WTC11 (cell line): Measurements from ENCODE around the gene ANGEL2. TPM values are rescaled to one million over a fixed set of nuclear protein-coding genes. Genes with fewer than 3 reads are reported as not detected.

Experiments
- ATAC-seq: fragments of 200-7000 bp; cut with Tn5 transposase; 2 replicates; pipeline ENCODE4 v1.10.0; 2021; ENCODE audit warnings: mild to moderate bottlenecking, moderate library complexity
- CTCF ChIA-PET: fragments of 300-600 bp; sonication (Branson Sonifier 250); formaldehyde crosslinking; loops from one replicate; lab custom pipeline; 2021; ENCODE audit warnings: antibody characterized with exemption; lab: Charles Lee
- POLR2A ChIA-PET: fragments of 350-600 bp; sonication (Branson Sonifier 250); formaldehyde crosslinking; loops from one replicate; lab custom pipeline; 2021; ENCODE audit warnings: antibody characterized with exemption; lab: Charles Lee
- DNase-seq: peaks from one replicate; pipeline ENCODE4 v3.0.0; 2021; ENCODE audit warnings: low spot score
- H3K27ac Mint-ChIP-seq: 2 replicates; pipeline ENCODE4 v1.8.0; 2021; ENCODE audit warnings: mixed read lengths
- H3K27me3 Mint-ChIP-seq: 2 replicates; pipeline ENCODE4 v1.8.0; 2021; ENCODE audit warnings: low read depth, mild to moderate bottlenecking, moderate library complexity, mixed read lengths
- H3K36me3 Mint-ChIP-seq: 2 replicates; pipeline ENCODE4 v1.8.0; 2021; ENCODE audit warnings: mixed read lengths
- H3K4me1 Mint-ChIP-seq: 2 replicates; pipeline ENCODE4 v1.8.0; 2022; ENCODE audit warnings: mixed read lengths
- H3K4me3 Mint-ChIP-seq: 2 replicates; pipeline ENCODE4 v1.8.0; 2021; ENCODE audit warnings: mild to moderate bottlenecking, moderate library complexity, mixed read lengths
- H3K9me3 Mint-ChIP-seq: 2 replicates; pipeline ENCODE4 v1.8.0; 2021; ENCODE audit warnings: mixed read lengths
- AR ChIP-seq: fragments of 250-450 bp; sonication (Bioruptor Pico); IDR thresholded peaks from 2 replicates; pipeline ENCODE4 v1.9.0; 2021; ENCODE audit warnings: mild to moderate bottlenecking
- ATF6 ChIP-seq: sonication (generic); formaldehyde crosslinking; IDR thresholded peaks from 2 replicates; pipeline ENCODE4 v1.8.1; 2023; ENCODE audit warnings: mild to moderate bottlenecking, missing genetic modification reagents
- CBFB ChIP-seq: sonication (generic); formaldehyde crosslinking; IDR thresholded peaks from 2 replicates; pipeline ENCODE4 v1.8.1; 2022; ENCODE audit warnings: mild to moderate bottlenecking, low read depth, missing genetic modification reagents
- EMX1 ChIP-seq: fragments of 250-450 bp; sonication (Bioruptor Pico); IDR thresholded peaks from 2 replicates; pipeline ENCODE4 v1.8.0; 2021; ENCODE audit warnings: mild to moderate bottlenecking
- ESRRA ChIP-seq: sonication (generic); formaldehyde crosslinking; IDR thresholded peaks from 2 replicates; pipeline ENCODE4 v1.8.1; 2022; ENCODE audit warnings: mild to moderate bottlenecking, missing genetic modification reagents, borderline replicate concordance
- GRHL2 ChIP-seq: fragments of 250-450 bp; sonication (Bioruptor Pico); IDR thresholded peaks from 2 replicates; pipeline ENCODE4 v1.8.0; 2022; ENCODE audit warnings: mild to moderate bottlenecking, moderate library complexity; ENCODE audit not compliant: insufficient replicate concordance, severe bottlenecking
- GTF2I ChIP-seq: fragments of 250-450 bp; sonication (Bioruptor Pico); conservative IDR thresholded peaks from 2 replicates; pipeline ENCODE4 v1.4.0; 2021; ENCODE audit warnings: mild to moderate bottlenecking
- HMGA2 ChIP-seq: fragments of 250-450 bp; sonication (Bioruptor Pico); IDR thresholded peaks from 2 replicates; pipeline ENCODE4 v1.4.0; 2021; ENCODE audit warnings: mild to moderate bottlenecking, moderate library complexity
- JAZF1 ChIP-seq: fragments of 250-450 bp; sonication (Bioruptor Pico); IDR thresholded peaks from 2 replicates; pipeline ENCODE4 v1.9.0; 2021; ENCODE audit warnings: moderate library complexity, mild to moderate bottlenecking, inconsistent platforms
- OVOL2 ChIP-seq: fragments of 250-450 bp; sonication (Bioruptor Pico); IDR thresholded peaks from 2 replicates; pipeline ENCODE4 v1.9.0; 2021; ENCODE audit warnings: mild to moderate bottlenecking, borderline replicate concordance
- RELA ChIP-seq: sonication (generic); formaldehyde crosslinking; IDR thresholded peaks from 2 replicates; pipeline ENCODE4 v1.8.1; 2022; ENCODE audit warnings: missing genetic modification reagents, mild to moderate bottlenecking, borderline replicate concordance
- RORB ChIP-seq: fragments of 250-450 bp; sonication (Bioruptor Pico); IDR thresholded peaks from 2 replicates; pipeline ENCODE4 v1.9.0; 2021; ENCODE audit warnings: mild to moderate bottlenecking
- SMAD3 ChIP-seq: sonication (generic); formaldehyde crosslinking; IDR thresholded peaks from 2 replicates; pipeline ENCODE4 v1.8.0; 2022; ENCODE audit warnings: missing genetic modification reagents, mild to moderate bottlenecking, borderline replicate concordance
- SMAD4 ChIP-seq: sonication (generic); formaldehyde crosslinking; IDR thresholded peaks from 2 replicates; pipeline ENCODE4 v1.8.0; 2022; ENCODE audit warnings: mild to moderate bottlenecking, missing genetic modification reagents
- SP1 ChIP-seq: sonication (generic); formaldehyde crosslinking; conservative IDR thresholded peaks from 2 replicates; pipeline ENCODE4 v1.8.1; 2022; ENCODE audit warnings: missing genetic modification reagents
- ZBTB21 ChIP-seq: sonication (generic); formaldehyde crosslinking; IDR thresholded peaks from 2 replicates; pipeline ENCODE4 v1.8.1; 2023; ENCODE audit warnings: mild to moderate bottlenecking, missing genetic modification reagents, borderline replicate concordance
- ZNF138 ChIP-seq: sonication (generic); formaldehyde crosslinking; conservative IDR thresholded peaks from 2 replicates; pipeline ENCODE4 v1.8.1; 2022; ENCODE audit warnings: mild to moderate bottlenecking, moderate library complexity, missing genetic modification reagents
- ZNF219 ChIP-seq: sonication (generic); formaldehyde crosslinking; IDR thresholded peaks from 2 replicates; pipeline ENCODE4 v1.8.0; 2023; ENCODE audit warnings: missing genetic modification reagents, mild to moderate bottlenecking, borderline replicate concordance
- total RNA-seq: library from RNA; stranded (reverse); gene quantifications from 3 replicates; pipeline ENCODE4 v1.2.3, GENCODE V29; 2021
- TF ChIP-seq, protein P1 (sequence below): fragments of 250-450 bp; sonication (Bioruptor Pico); IDR thresholded peaks from 2 replicates; pipeline ENCODE4 v1.9.0; 2021; ENCODE audit warnings: mild to moderate bottlenecking, borderline replicate concordance
- TF ChIP-seq, protein P2 (sequence below): sonication (generic); formaldehyde crosslinking; IDR thresholded peaks from 2 replicates; pipeline ENCODE4 v1.8.0; 2023; ENCODE audit warnings: missing genetic modification reagents

Gene ANGEL2
- total RNA-seq, 1 experiment from 2014 or later: 38.6 TPM

DNA sequence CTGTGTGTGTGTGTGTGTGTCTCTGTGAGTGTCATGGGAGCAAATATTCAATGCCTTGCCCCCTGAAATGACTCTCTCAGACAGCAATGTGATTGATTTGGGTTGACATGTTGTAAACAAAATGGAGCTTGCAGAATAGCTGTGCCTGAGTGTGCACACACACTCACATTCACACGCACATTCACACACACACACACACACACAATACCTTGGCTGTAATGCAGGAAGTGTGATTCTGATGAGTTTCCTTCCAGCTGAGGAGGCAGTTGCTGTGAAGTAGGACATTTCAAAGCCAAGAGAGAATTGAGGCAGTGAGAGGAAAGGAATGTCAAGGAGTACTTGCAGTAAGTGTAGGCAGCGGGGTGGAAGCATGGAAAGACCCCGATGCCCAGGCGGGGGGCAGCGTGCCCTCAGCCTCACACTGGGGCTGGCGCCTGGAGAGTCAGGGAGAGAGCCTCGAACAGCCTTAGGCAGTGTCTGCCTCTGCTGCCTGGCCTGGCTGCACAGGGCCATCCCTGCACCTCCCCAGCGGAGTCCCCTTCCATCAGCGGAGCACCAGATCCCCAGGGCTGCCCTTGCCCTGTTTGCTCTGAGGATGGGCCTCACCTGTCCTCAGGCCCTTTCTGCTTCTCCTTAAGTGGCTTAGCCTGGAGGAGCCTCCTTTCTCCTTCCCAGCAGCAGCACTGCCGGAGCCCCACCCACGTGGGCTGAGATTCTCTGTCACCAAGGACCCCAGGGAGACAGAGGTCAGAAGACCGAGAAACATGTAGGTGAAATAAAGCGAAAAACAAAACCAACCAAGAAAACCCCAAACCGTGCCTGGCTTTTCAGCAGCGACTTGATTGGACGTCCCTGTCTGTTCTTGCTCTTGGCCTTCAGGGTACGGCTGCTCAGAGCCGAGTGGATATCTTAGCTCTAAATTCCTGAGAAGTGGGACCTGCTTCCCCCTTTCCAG is 56.1 kb downstream of the ANGEL2 start (continued):
- TF ChIP-seq ATF6 (CRISPR knock-in tag) (no peak), GTF2I (CRISPR knock-in tag) (no peak), CBFB (no peak), AR (no peak), RELA (CRISPR knock-in tag) (no peak), RORB (CRISPR knock-in tag) (no peak), SMAD3 (no peak), HMGA2 (CRISPR knock-in tag) (no peak), ZBTB21 (no peak)
- TF ChIP-seq, protein P1, sequence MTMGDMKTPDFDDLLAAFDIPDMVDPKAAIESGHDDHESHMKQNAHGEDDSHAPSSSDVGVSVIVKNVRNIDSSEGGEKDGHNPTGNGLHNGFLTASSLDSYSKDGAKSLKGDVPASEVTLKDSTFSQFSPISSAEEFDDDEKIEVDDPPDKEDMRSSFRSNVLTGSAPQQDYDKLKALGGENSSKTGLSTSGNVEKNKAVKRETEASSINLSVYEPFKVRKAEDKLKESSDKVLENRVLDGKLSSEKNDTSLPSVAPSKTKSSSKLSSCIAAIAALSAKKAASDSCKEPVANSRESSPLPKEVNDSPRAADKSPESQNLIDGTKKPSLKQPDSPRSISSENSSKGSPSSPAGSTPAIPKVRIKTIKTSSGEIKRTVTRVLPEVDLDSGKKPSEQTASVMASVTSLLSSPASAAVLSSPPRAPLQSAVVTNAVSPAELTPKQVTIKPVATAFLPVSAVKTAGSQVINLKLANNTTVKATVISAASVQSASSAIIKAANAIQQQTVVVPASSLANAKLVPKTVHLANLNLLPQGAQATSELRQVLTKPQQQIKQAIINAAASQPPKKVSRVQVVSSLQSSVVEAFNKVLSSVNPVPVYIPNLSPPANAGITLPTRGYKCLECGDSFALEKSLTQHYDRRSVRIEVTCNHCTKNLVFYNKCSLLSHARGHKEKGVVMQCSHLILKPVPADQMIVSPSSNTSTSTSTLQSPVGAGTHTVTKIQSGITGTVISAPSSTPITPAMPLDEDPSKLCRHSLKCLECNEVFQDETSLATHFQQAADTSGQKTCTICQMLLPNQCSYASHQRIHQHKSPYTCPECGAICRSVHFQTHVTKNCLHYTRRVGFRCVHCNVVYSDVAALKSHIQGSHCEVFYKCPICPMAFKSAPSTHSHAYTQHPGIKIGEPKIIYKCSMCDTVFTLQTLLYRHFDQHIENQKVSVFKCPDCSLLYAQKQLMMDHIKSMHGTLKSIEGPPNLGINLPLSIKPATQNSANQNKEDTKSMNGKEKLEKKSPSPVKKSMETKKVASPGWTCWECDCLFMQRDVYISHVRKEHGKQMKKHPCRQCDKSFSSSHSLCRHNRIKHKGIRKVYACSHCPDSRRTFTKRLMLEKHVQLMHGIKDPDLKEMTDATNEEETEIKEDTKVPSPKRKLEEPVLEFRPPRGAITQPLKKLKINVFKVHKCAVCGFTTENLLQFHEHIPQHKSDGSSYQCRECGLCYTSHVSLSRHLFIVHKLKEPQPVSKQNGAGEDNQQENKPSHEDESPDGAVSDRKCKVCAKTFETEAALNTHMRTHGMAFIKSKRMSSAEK (CRISPR knock-in tag): no peak
- TF ChIP-seq, protein P2, sequence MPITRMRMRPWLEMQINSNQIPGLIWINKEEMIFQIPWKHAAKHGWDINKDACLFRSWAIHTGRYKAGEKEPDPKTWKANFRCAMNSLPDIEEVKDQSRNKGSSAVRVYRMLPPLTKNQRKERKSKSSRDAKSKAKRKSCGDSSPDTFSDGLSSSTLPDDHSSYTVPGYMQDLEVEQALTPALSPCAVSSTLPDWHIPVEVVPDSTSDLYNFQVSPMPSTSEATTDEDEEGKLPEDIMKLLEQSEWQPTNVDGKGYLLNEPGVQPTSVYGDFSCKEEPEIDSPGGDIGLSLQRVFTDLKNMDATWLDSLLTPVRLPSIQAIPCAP (CRISPR knock-in tag): no peak

DNA sequence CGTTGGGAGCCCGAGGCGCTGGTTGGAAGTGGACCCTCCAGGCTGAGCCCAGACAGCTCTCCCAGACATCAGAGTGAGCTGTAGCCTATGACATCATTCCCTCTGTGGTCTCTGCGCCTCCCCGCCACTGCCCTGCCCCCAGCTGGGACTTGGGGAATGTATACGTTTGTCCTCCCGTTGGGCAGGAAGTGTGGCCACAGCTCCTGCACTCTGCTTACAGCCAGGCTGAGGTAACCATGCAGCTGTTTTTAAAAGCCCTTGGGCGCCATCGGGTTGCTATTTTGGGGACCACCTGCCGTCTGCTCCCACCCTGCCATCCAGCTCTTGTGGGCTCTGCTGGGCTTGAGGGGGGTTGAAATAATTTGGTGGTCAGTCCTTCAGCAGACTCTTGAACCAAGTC is 57.5 kb downstream of the ANGEL2 start:
- Mint-ChIP-seq H3K4me1 (peaks cover 81% of the 10 kb centered on the region), H3K27me3 (no peaks in the 10 kb centered on the region), H3K4me3 (no peak overlapping the region), H3K36me3 (peaks cover 100% of the 10 kb centered on the region), H3K27ac (no peak overlapping the region), H3K9me3 (no peaks in the 10 kb centered on the region)
- ChIA-PET CTCF (interaction anchor here (1.1 to 2.5 kb wide), 4 partner anchors 10 to 208 kb away, joined by 3 to 19 read pairs (median 4); no protein-coding TSS in a partner anchor), POLR2A (interaction anchor here (1.6 kb wide), 1 partner anchor 9 kb away, joined by 4 read pairs; no protein-coding TSS in a partner anchor)
- ATAC-seq (peak; percentile 20), DNase-seq (no peak)
- TF ChIP-seq ESRRA (CRISPR knock-in tag): no peak
- no peak for TF ChIP-seq JAZF1
- TF ChIP-seq SP1: no peak
- no peak for TF ChIP-seq SMAD4 (CRISPR knock-in tag)
- no peak for TF ChIP-seq GRHL2 (CRISPR knock-in tag)
- TF ChIP-seq, protein P1 (CRISPR knock-in tag): no peak
- no peak for TF ChIP-seq EMX1 (CRISPR knock-in tag)
- no peak for TF ChIP-seq ZNF138 (CRISPR knock-in tag)
- TF ChIP-seq, protein P2 (CRISPR knock-in tag): no peak
- TF ChIP-seq ZNF219 (CRISPR knock-in tag): no peak
- no peak for TF ChIP-seq OVOL2 (CRISPR knock-in tag)
